Stimulated activated CD8-positive, alpha-beta memory T cell treated with anti-CD3 and anti-CD28 coated beads, Interleukin-15, amount 100 ng/mL, for 24 hours (primary cell): ENCODE measurements around the gene ETV7.
"Not testable (repeated sequence)": the region's sequence is repeated elsewhere in the genome, so short reads cannot be mapped to it uniquely, and the experiment has no call there.

Experiments
- DNase-seq: peaks from one replicate; pipeline ENCODE4 v3.0.0-alpha.2; 2020; ENCODE audit warnings: low read depth

Gene ETV7

DNA sequence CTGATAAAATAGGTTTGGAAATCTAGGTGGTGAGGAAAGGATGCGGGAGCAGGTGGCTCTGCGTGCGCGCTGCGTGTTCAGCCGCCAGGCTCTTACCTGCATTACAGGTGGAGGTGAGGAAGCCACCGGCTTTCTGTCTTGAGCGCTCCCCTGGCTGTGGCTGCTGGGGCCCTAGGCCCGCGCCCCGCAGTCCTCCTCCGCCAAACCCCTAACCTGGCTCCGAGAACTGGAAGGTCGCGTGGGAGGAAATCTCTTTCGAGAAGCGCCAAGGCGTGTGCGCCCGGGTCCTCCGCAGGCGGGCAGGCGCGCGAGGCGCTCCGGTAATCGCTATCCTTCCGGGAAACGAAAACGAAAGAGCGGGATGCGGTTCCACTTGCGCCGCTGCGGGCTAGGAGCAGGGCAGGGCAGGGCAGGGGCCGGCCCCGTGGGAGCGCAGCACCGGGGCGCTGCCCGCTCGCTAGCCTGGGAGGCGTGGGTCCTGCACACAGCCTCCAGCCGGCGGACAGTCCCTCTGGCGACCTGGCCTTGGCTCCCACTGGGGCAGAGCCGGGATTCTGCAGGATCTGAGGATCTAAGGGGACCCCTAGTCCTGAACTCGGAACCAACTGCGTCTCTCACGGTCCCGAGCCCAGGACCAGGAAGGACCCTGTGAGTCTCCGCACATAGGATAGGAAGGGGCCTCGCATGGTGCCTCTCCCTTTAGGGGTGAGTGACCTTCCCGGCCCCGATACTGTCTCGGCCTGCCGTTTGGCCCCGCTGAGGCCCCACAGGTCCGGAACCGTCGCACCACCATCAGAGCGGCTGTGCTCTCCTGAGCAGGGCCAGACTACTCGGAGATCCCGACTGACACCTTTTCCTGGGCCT, at the start of gene ETV7:
ETV7 (minus strand) TSS at position 230 of the 864 bp plus-strand sequence; CDS start at position 102, 128 bp downstream.
- DNase-seq = no peak

DNA sequence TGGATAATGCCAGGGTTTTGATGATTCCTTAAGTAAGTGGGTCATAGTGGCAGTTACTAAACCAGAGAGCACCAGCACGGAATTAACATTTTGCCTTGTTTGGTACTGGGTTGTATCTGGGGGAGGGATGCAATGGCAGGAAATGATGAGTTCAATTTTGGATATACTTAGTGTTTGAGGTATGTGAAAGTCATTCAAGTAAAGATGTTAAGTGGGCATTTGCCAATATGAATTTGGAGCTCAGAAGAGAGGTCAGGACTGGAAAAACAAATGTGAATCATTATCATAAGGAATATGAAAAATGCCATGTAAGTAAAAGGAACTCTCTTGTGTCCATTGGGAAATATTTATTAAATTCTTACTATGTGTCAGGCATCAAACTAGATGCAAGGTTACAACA, 49.0 kb upstream of the ETV7 start:
- no peak for DNase-seq

DNA sequence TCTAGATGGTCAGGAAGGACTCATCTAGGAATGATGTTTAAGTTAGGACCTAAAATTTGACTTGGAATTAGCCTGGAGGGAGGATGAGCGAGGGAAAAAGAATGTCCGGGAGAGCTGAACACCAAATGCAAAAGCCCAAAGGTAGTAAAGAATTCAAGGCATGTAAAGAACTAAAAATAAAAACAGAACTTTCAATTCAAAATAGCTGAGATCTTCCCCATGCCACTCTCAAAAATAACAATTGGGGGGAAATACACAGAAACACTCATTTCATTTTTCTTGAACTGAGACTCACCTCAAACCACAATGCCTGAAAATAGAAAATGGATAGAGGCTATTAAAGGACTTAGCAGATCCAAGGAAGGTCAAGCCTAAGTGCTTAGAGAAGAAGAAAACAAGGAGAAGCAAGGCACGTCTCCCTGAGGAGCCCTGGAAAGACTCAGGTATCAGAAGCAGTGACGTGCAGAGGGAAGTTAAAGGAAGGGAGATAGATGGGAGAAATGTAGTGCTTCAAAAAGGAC, 44.7 kb upstream of the ETV7 start:
- DNase-seq = no peak

DNA sequence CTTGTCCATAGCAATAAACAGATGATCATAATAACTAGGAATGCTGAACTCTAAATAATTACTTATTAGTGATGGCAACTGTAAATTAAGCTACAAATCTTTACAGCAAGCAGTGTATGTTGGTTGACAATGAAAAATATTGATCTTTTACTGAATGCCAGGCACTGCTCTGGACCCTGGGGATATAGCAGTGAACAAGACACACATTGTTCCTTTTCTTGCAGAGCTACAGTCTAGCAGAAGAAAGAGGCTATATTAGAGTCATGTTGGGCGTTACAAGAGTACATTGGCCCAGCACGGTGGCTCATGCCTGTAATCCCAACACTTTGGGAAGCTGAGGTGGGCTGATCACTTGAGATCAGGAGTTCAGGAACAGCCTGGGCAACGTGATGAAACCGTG, 43.7 kb upstream of the ETV7 start:
- no peak for DNase-seq

DNA sequence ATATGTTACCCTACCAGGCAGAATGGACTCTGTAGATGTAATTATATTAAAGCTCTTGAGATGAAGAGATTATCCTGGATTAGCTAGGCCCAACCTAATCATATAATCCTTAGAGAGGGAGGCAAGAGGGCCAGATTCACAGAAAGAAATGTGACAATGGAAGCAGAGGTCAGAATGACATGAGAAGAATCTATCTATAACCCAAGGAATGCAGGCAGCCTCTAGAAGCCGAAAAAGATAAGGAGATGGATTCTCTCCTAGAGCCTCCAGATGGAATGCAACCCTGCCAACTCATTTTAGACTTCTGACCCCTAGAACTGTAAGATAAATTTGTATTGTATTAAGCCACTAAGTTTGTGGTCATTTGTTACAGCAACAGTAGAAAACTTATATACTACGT, 42.9 kb upstream of the ETV7 start:
- no peak for DNase-seq

DNA sequence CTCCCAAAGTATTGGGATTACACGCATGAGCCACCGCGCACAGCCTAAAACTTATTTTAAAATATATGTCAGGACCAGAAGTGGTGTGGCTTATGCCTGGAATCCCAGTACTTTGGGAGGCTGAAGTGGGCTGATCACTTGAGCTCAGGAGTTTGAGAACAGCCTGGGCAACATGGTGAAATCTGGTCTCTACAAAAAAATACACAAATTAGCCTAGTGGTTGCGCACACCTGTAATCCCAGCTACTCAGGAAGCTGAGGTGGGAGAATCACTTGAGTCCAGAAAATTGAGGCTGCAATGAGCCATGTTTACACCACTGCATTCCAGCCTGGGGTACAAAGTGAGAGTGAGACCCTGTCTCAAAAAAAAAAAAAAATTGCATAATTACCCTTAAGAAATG, 41.4 kb upstream of the ETV7 start:
- no peak for DNase-seq

DNA sequence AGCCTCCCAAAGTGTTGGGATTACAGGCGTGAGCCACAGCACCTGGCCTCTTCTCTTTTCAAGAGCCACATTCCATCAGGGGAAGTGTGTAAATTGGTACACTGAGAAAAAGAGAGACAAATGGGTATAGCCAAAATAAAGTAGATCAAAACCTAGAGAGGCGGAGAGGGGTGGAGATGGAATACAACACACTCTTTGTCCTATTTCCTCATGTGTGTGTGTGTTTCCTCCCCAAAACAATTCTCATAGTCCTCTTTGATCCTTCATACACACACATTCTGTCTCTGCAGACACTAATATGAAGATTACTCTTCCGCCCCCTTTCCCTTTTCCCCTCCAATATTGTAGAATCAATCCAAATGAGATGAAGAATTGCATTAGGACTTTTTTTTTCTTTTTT, 39.2 kb upstream of the ETV7 start:
- DNase-seq = no peak

DNA sequence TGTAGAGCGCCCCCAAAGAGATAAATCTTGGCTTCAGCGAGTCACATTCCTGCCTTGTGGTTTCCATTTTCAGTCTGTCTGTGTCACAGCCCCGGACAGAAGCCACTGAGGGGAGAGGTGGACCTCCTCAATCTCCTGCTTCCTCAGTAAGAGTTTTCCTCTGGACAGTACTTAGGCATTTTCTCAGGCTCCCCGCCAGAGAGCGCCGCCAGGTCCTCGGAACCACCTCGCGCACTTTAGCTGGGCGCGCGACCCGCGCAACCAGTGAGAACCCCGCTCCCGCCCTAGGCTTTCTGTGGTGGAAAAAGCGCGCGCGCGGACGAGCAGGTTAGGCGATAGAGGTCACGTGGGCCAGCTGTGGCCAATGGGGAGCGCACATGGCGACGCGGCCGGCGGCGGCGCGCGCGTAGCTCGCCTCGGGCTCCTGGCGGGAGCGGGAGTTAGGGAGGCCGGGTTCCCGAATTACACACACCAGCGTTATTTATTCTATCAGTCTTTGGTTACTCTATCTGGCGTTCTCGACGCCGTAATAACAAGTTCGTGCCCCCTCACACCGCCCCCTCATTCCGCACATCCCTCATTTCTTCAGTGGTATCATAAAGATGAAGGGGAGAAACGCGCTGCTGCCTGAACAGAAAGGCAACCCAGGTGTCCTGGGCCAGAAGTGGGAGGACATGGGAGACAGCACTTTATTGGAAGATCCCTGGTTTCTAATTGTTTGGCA, 35.8 kb upstream of the ETV7 start:
- peak; percentile 94 for DNase-seq

DNA sequence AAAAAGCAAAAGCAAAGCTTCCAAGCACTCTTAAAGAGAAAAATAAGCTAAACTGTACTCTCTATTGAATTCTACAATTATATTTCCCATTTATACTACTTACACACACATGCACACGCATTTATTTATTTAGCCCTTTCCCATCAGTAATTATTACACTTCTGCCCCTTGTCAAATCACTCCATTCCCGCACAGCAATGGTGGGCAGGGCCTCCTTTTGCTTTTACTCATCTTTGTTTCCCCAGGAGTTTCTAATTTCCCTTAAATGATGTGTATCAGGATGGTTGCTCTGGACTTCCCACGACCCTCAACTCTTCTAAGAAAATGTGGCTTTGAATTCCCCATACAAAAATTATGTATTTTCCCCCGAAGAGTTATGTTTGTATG, 35.2 kb upstream of the ETV7 start:
- DNase-seq = no peak

DNA sequence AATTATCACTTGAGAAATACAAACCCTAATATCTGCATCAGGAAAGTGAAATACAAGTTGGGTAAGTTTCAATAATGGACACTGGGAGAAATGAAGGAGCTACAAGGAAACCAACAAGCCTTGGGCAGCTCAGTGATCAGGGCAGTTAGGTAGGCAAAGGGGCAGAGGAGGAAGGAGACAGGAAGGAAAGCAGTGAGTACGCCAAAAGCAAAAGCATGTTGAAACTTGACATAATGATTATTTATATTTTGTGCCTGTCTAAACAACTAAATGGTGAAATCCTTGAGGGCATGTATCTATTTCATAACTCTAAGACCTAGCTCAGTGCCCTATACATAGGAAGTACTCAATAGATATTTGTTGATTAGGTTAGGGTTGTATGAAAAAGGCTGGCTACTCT, 31.8 kb upstream of the ETV7 start:
- DNase-seq = no peak

DNA sequence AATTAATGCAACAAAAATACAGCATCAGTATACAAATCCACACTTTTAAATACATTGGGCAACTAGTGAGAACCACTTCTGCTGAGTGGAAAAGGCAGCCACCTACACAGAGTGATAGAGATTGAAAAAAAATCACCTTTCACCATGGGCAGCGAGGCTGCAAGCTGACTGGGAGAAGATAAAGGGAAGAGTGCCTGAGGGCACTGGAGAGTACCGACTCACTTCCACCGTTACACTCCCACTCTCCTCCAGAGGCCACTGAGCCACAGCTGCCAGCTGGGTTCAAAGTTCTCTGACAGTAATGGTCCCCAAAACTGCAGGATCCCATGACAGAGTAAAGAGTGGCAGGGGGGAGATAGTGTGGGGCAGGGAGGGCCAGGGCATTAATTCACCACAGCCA, 31.1 kb upstream of the ETV7 start:
- DNase-seq = no peak

DNA sequence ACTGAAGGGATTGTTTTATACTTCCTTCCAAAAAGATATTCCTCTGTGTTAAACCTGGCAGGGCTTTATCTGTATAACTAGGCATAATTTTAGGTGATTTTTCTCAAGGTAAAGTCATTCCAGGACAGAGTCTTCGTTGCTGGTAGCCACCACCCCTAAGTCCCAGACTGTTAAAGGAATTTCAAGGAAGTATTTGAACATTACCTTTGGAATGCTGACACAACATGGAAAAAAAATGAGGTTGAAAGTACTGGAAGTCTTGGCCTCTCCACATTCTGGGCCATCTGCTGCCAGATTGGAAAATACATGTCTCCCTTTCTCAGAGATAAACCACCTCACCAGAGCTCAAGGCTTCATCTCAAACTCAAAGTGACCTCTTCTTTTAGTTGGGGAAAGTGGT, 27.0 kb upstream of the ETV7 start:
- no peak for DNase-seq

DNA sequence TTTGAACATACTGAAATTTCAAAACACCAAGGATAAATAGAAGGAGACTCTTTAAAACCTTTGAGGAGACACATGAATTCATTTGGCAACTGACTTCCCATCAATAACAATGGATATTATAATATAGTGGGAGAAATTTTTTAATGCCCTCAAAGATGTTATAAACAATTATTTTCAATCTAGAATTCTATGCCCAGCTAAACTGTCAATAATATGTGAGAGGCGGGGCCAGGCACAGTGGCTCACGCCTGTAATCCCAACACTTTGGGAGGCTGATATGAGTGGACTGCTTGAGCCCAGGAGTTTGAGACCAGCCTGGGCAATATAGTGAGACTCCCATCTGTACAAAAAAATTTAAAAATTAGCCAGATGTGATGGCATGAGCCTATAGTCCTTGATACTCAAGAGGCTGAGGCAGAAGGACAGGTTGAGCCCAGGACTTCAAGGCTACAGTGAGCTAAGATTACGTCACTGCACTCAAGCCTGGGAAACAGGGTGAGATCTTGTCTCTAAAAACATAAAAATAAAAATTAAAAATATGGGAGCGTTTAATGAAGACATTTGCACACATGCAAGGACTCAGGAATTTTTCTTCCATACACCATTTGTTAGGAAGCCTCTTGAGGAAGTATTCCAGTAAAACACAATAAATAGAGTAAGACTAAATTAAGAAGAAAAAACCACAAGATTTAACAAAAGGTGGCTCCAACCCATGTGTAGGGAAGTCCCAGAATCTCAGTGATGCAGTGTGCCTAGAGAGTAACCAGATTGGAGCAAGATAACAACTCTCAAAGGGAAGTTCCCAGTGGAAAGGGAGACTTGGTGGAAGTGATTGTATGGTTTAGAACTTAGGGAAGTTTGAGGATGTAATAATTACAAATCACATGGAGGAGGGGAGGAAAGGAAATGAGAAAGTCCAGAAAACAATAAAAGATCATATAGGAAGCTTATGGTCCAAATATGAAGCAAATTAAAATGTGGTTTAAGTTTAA, 26.3 kb upstream of the ETV7 start:
- no peak for DNase-seq

DNA sequence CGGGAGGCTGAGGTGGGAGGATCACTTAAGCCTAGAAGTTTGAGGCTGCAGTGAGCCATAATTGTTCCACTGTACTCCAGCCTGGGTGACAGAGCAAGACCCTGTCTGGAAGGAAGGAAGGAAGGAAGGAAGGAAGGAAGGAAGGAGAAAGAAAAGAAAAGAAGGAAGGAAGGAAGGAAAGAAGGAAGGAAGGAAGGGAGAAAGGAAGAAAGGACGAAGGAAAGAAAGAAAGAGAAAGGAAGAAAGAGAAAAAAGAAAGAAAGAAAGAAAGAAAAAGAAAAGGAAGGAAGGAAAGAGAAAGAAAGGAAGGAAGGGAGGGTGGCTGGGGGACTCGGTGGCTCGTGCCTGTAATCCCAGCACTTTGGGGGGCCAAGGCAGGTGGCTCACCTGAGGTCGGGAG, 22.2 kb upstream of the ETV7 start:
- DNase-seq = not testable (repeated sequence)

DNA sequence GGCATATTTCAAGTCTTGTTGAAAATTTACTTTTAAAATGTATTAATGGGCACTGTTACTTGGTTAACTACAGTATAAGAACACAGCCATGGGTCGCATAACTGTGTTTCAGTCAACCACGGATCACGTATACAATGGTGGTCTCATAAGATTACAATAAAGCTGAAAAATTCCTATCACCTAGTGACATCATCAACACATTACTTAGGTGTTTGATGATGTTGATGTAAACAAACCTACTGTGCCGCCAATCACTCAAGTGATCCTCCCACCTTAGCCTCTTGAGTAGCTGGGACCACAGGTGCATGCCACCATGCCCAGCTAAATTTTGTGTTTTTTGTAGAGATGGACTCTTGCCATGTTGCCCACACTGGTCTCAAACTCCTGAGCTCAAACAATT, 16.7 kb upstream of the ETV7 start:
- no peak for DNase-seq

DNA sequence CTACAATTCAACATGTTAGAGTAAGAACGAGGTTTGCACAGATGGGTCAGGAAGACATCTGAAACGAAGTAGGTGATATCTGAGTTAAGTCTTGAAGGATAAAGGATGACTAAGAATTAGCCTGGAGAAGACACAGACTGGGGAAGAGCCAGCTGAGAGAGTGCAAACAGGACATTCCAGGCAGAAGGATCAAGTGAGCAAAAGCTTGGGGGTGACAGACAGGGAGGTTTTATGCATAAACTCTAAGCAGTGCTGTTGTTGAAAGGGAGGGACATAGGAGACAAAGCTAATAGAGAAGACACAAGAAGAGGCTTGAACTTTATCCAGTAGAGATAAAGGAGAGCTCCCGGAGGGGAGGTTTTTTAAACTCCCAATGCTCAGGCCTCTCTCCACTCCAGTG, 15.0 kb upstream of the ETV7 start:
- no peak for DNase-seq

DNA sequence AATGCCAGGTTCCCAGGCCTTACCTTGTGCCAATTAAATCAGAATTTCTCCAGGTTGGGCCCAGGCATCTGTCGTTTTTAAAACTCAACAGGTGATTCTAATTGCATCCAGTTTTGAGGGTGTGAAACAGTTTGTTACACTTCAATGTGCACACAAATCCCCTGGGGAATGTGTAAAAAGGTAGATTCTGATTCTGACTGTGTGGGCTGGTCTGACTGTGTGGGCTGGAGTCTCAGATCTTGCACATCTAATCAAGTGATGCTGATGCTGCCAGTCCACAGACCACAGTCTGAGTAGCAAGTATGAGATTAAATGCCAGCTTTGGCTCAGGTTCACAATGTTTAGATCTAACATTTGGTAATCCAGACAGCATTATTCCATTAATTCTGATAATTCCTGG, 12.5 kb upstream of the ETV7 start:
- DNase-seq = no peak

DNA sequence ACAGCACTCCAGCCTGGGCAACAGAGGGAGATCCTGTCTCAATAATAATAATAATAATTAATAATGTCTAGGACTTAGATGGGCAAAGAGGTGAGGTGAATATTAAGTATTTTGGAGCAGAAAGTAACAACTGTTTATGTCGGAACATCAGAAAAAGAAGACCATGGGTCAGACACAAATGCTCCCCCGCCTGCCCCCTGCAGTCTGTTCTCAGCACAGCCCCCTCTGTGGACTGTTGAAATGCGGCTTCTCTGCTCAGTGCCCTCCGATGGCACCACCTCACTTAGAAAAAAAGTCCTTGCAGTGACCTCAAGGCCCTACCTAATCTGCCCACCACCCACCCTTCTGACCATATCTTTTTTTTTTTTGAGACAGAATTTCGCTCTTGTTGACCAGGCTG, 5.2 kb upstream of the ETV7 start:
- no peak for DNase-seq

DNA sequence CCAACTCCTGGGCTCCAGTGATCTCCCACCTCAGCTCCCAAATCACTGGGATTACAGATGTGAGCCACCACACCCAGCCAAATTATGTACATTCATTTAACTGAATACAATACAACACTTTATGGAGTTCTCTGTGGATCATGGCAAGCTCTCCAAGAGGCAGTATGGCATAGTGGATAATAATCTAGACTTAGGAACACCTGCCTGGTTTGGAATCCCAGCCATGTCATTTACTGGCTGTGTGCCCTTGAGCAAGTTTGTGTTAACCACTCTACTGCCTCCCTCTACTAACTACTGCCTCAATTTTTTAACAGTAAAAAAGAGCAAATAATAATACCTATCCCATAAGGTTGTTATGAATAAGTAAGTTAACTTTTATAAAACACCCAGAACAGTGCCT, 1.9 kb upstream of the ETV7 start:
- DNase-seq = no peak

DNA sequence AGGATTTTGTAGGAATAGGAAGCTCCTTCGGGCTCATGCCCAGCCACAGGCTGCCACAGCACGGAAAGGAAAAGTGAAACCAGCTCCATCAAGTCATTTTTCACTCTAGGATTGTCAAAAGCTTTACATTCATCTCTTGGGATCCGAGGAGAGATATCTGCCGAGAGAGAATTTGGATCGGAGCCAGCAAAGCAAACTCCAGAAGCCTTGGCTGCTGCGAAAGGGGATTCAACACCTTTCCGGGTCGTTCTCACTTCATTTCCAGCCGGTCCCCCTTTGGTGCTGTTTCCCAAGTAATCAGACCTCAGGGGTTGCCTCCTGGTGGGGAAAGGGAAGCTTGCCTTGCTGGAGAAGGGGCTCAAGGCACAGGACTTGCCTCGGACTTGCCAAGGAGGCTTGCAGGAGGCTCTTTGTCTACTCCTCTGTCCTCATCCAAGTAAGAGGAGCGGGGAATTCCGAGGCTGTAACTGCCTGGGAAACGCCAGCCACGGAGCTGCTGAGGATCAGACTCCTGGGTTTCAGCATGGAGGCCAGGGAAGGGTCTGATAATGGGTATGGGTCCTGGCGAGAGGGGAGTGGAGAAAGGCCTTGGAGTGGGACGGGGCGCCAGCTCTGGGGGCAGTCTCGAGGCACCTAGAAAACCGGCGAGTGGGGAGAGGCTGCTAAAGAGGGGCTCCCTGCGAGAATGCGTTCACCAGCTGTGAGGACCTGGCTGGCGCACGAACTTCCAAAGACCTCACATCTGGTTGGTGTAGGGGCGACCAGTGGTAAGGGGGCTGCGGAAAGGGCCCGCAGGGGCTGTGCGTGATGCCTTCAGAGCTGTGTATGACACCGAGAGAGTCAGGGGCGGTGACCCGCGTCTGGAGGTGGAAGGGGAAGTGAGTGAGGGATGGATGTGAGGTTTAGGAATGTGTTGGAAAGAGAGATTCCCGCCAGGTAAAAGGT, 702 bp downstream of the ETV7 start:
- DNase-seq = no peak

DNA sequence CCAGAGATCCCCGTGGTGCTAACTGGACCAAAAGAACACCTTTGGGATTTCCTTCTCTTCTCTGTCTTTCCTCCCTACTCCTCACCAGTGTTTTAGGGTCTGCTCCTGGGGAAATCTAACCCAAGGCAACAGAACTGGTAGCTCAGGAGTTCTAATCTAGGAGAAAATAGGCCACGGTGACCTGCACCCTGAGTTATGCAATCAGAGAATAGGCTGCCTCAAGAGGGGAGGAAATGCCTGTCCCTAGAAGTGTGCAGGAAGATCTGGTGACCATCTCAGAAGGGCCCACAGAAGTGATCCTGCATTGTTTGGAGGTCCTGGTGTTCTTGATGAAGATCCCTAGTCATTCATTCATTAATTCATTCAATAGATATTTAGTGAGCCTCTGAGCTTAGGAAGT, 3.4 kb downstream of the ETV7 start:
- no peak for DNase-seq
